ENCODE data around the gene PPIL1.
A peak's percentile ranks its signal among the peaks of the same experiment; 100 is the strongest.

Gene PPIL1

GRCh38 chr6:36855750-36856149, 18.9 kb downstream of the PPIL1 start:
- DNase-seq (ENCODE audit: low spot score): no peak

- DNase-seq (ENCODE audit: low spot score): no peak
Measured at GRCh38 chr6:36853325-36853724, 21.3 kb downstream of the PPIL1 start.

GRCh38 chr6:36852481-36853147, 22.0 kb downstream of the PPIL1 start:
- DNase-seq (ENCODE audit: low spot score): no peak

- DNase-seq (ENCODE audit: low spot score): no peak
Measured at GRCh38 chr6:36851626-36852025, 23.0 kb downstream of the PPIL1 start.

- DNase-seq (ENCODE audit: low spot score): peak; percentile 67
Measured at GRCh38 chr6:36851149-36851614, 23.4 kb downstream of the PPIL1 start.

- DNase-seq (ENCODE audit: low spot score): no peak
Measured at GRCh38 chr6:36850021-36850420, 24.6 kb downstream of the PPIL1 start.

GRCh38 chr6:36848658-36849441, 25.8 kb downstream of the PPIL1 start:
- DNase-seq (ENCODE audit: low spot score): peak; percentile 79

- no peak for DNase-seq (ENCODE audit: low spot score)
Measured at GRCh38 chr6:36847991-36848390, 26.6 kb downstream of the PPIL1 start.

- no peak for DNase-seq (ENCODE audit: low spot score)
Measured at GRCh38 chr6:36847152-36847551, 27.5 kb downstream of the PPIL1 start.

GRCh38 chr6:36845233-36845632, 29.4 kb downstream of the PPIL1 start:
- no peak for DNase-seq (ENCODE audit: low spot score)

GRCh38 chr6:36844232-36845170, 30.1 kb downstream of the PPIL1 start:
- DNase-seq (ENCODE audit: low spot score): no peak

- DNase-seq (ENCODE audit: low spot score): no peak
Measured at GRCh38 chr6:36843170-36843569, 31.4 kb downstream of the PPIL1 start.

GRCh38 chr6:36841756-36842155, 32.8 kb downstream of the PPIL1 start:
- no peak for DNase-seq (ENCODE audit: low spot score)

- DNase-seq (ENCODE audit: low spot score): peak; percentile 34
Measured at GRCh38 chr6:36840432-36841403, 33.9 kb downstream of the PPIL1 start.

- peak; percentile 80 for DNase-seq (ENCODE audit: low spot score)
Measured at GRCh38 chr6:36839749-36840431, 34.7 kb downstream of the PPIL1 start.

GRCh38 chr6:36838896-36839748, 35.5 kb downstream of the PPIL1 start, which contains the start of gene CPNE5:
CPNE5 (minus strand) TSS chr6:36839444; CDS start chr6:36839377, 67 bp downstream.
- peak; percentile 71 for DNase-seq (ENCODE audit: low spot score)

GRCh38 chr6:36837686-36838085, 36.9 kb downstream of the PPIL1 start:
- DNase-seq (ENCODE audit: low spot score): no peak

- DNase-seq (ENCODE audit: low spot score): no peak
Measured at GRCh38 chr6:36837022-36837339, 37.6 kb downstream of the PPIL1 start.

All from iPS-NIHi11 (cell line).